Fibroblast of skin of right quadriceps (primary cell): Measurements from ENCODE around the gene TIGD6.

Source experiments
- DNase-seq: peaks from one replicate; pipeline ENCODE4 v3.0.0-alpha.2; 2013

The TIGD6 gene

GRCh38 chr5:150015415-150015814 lies 15.0 kb upstream of the TIGD6 start:
- no peak for DNase-seq

GRCh38 chr5:150014456-150014855 lies 14.0 kb upstream of the TIGD6 start:
- DNase-seq: no peak

GRCh38 chr5:150013931-150014330 lies 13.5 kb upstream of the TIGD6 start:
- DNase-seq: no peak

GRCh38 chr5:150009671-150010387 lies 9.4 kb upstream of the TIGD6 start:
- DNase-seq: no peak

- DNase-seq: no peak
These were observed 6.6 kb upstream of the TIGD6 start for GRCh38 chr5:150007050-150007449.

GRCh38 chr5:150006318-150006717 lies 5.9 kb upstream of the TIGD6 start:
- DNase-seq: no peak

GRCh38 chr5:150001660-150002486 lies 1.4 kb upstream of the TIGD6 start:
- DNase-seq: peak; percentile 69

GRCh38 chr5:150000990-150001659 lies 671 bp upstream of the TIGD6 start:
- DNase-seq: no peak

- DNase-seq: no peak
These were observed 593 bp downstream of the TIGD6 start for GRCh38 chr5:149999866-150000255.

GRCh38 chr5:149999359-149999758 lies 1.1 kb downstream of the TIGD6 start:
- no peak for DNase-seq

- DNase-seq: no peak
These were observed 2.2 kb downstream of the TIGD6 start for GRCh38 chr5:149998281-149998680.

- no peak for DNase-seq
These were observed 4.1 kb downstream of the TIGD6 start for GRCh38 chr5:149996205-149996890.

GRCh38 chr5:149995385-149996204 lies 4.9 kb downstream of the TIGD6 start:
- no peak for DNase-seq

- DNase-seq: no peak
These were observed 7.0 kb downstream of the TIGD6 start for GRCh38 chr5:149993471-149993870.

- peak; percentile 64 for DNase-seq
These were observed 9.7 kb downstream of the TIGD6 start for GRCh38 chr5:149990518-149991376.

GRCh38 chr5:149988126-149988525 lies 12.3 kb downstream of the TIGD6 start:
- DNase-seq: no peak

GRCh38 chr5:149982505-149982904 lies 17.9 kb downstream of the TIGD6 start:
- no peak for DNase-seq

GRCh38 chr5:149981206-149981605 lies 19.2 kb downstream of the TIGD6 start:
- no peak for DNase-seq

GRCh38 chr5:149979896-149980295 lies 20.6 kb downstream of the TIGD6 start:
- DNase-seq: no peak

- no peak for DNase-seq
These were observed 25.0 kb downstream of the TIGD6 start for GRCh38 chr5:149975409-149975808.
